GM18868 (cell line): ENCODE results near the gene TECR.
"Not testable (repeated sequence)": the region's sequence is repeated elsewhere in the genome, so short reads cannot be mapped to it uniquely, and the experiment has no call there.

Source experiments
- ATAC-seq: cut with Tn5 transposase; IDR thresholded peaks from one replicate; pipeline ENCODE4 v1.9.1; 2021; ENCODE audit warnings: mild to moderate bottlenecking, moderate library complexity; ENCODE audit not compliant: unreplicated experiment

Gene TECR

DNA sequence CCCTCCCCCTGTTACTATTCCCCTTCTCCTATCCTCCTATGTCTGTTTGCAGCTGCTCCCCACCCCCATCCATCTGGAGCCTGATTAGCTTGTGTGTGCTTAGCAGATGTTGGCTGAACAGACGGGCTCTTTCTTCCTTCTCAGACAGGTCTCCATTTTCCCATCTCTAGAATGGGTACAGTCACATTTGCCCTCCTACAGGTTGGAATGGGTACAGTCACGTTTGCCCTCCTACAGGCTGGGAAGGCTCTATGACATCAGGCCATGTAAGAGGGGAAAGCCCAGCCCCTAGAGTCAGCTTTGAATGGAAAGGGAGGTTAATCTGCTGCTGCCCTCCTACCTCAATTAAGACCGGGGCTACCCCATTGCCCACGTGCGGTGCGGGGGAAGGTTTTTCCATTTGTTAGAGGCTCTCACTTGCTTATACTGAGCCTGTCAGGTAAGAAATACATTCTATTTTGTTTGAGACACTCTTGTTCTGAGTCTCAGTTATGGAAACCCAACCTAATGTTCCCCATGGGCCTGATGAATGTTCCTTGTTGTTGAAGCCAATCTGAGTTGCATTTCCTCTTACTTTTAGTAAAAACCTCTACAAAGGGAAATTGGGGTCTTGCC lies 51.3 kb downstream of the TECR start:
- ATAC-seq = no peak

GRCh38 chr19:14582894-14583340 lies 53.5 kb downstream of the TECR start, which contains the start of gene CLEC17A:
CLEC17A (plus strand) TSS chr19:14583084; CDS start chr19:14583161, 77 bp downstream.
- ATAC-seq = no peak

DNA sequence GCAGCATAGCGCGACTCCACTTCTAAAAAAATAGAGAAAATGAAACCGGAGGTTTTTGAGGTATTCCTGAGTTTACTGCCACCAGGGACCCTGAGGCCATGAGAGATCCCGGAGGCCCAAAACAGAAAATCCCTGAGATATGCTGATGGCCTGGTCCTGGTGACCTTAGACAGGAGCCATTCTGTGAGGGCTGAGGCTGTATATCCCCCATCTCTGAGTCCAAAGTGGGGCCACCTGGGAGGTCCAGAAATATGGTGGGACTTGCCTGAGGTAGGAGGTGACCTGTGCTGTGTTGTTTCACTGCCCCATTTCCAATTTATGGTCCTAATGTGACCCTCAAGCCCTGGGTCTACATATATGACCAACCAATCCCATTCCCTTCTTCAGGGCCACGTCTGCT lies 55.0 kb downstream of the TECR start:
- ATAC-seq = not testable (repeated sequence)

DNA sequence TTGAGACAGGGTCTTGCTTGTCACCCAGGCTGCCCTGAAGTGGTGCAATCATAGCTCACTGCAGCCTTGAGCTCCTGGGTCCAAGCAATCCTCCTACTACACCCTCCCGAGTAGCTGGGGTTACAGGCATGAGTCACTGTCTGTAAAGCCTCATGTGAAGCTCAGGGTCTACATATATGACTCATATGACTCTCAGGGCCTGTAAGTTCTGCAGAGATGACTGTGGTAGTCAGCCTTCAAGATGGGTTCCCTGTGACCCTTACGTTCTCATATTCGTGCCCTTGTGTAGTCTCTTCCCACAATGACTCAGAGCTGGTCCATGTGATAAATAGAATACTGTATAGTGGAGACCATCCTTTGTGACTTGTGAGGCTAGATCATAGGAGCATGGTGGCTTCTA lies 55.8 kb downstream of the TECR start:
- peak; percentile 80 for ATAC-seq

DNA sequence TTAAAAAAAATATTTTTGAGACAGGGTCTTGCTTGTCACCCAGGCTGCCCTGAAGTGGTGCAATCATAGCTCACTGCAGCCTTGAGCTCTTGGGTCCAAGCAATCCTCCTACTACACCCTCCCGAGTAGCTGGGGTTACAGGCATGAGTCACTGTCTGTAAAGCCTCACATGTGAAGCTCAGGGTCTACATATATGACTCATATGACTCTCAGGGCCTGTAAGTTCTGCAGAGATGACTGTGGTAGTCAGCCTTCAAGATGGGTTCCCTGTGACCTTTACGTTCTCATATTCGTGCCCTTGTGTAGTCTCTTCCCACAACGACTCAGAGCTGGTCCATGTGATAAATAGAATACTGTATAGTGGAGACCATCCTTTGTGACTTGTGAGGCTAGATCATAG lies 60.0 kb downstream of the TECR start:
- peak; percentile 39 for ATAC-seq

- no peak for ATAC-seq
These were observed 66.2 kb downstream of the TECR start for GRCh38 chr19:14595558-14595957.

GRCh38 chr19:14599548-14600147 lies 70.3 kb downstream of the TECR start:
- no peak for ATAC-seq

GRCh38 chr19:14603990-14604387 lies 74.6 kb downstream of the TECR start:
- ATAC-seq = peak; percentile 75

DNA sequence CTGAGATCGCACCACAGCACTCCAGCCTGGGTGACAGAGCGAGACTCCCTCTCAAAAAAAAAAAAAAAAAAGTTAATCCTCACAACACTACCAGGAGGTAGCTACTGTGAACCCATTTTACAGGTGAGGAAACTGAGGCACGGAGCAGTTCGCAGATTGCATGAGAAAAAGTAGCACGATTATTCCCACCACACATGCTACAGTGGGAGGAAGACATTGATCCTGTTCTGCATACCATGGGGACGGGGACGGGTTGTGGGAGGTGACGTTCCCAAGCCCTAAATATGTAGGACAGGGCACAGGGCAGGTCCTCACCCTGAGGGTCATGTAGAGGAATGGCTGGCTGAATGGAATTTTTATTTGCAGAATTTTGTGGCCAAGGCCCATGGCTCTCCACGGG lies 77.2 kb downstream of the TECR start:
- no peak for ATAC-seq

- ATAC-seq = no peak
These were observed 81.7 kb downstream of the TECR start for GRCh38 chr19:14611051-14611450.

DNA sequence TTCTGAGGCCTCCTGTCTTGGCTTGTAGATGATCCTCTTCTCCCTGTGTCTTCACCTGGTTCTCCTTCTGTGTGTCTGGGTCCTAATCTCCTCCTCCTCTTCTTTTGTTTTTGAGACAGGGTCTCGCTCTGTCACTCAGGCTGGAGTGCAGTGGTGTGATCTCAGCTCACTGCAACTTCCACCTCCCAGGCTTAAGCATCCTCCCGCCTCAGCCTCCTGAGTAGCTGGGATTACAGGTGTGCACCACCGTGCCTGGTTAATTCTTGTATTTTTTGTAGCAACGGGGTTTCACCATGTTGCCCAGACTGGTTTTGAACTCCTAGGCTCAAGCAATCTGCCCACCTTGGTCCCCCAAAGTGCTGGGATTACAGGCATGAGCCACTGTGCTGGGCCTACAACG lies 82.8 kb downstream of the TECR start:
- not testable (repeated sequence) for ATAC-seq

- no peak for ATAC-seq
These were observed 83.3 kb downstream of the TECR start for GRCh38 chr19:14612657-14613056.

DNA sequence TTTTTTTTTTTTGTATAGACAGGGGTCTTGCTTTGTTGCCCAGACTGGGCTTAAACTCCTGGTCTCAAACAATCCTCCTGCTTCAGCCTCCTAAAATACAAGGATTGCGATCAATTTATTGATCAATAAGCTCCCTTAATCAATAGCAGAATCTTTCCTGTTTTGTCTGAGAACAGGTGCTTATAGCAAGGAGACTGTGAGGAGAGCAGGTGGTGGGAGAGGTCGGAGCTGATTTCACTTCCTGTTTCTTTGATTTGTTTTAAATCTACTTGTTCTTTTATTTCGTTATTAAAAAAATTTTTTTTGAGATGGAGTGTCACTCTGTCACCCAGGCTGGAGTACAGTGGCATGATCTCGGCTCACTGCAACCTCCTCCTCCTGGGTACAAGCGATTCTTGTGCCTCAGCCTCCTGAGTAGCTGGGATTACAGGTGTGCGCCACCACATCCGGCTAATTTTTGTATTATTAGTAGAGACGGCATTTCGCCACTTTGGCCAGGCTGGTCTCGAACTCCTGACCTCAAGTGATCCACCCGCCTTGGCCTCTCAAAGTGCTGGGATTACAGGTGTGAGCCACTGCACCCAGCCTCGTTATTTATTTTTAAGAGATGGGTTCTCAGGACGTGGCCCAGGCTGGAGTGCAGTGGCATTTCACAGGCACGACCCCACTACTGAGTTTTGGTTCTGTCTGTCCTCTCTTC lies 84.2 kb downstream of the TECR start:
- not testable (repeated sequence) for ATAC-seq

- no peak for ATAC-seq
These were observed 84.7 kb downstream of the TECR start for GRCh38 chr19:14614099-14614412.
